GM03348 (cell line): ENCODE data around the gene TMEM243.

ENCODE experiments used
- DNase-seq: peaks from one replicate; pipeline ENCODE4 v3.0.0; 2012; ENCODE audit warnings: low spot score

The TMEM243 gene

GRCh38 chr7:87155788-87156187, 63.7 kb downstream of the TMEM243 start:
- no peak for DNase-seq

- DNase-seq: no peak
These were observed 65.0 kb downstream of the TMEM243 start for GRCh38 chr7:87154569-87154968.

GRCh38 chr7:87154166-87154565, 65.4 kb downstream of the TMEM243 start:
- DNase-seq: no peak

- peak; percentile 16 for DNase-seq
These were observed 66.5 kb downstream of the TMEM243 start for GRCh38 chr7:87152897-87153641.

- DNase-seq: peak; percentile 97
These were observed 67.2 kb downstream of the TMEM243 start, which contains the start of gene DMTF1 for GRCh38 chr7:87152112-87152896. TSS of gene DMTF1 (plus strand) at chr7:87152453. CDS start at chr7:87164942, 12,489 bp downstream.

GRCh38 chr7:87151729-87152111, 67.8 kb downstream of the TMEM243 start:
- no peak for DNase-seq

- no peak for DNase-seq
These were observed 68.4 kb downstream of the TMEM243 start for GRCh38 chr7:87151002-87151728.

GRCh38 chr7:87148332-87148955, 71.1 kb downstream of the TMEM243 start:
- DNase-seq: peak; percentile 55

GRCh38 chr7:87147500-87147899, 72.0 kb downstream of the TMEM243 start:
- DNase-seq: no peak

GRCh38 chr7:87146740-87147386, 72.7 kb downstream of the TMEM243 start:
- no peak for DNase-seq
